ENCODE data around the gene RAB3C.

DNA sequence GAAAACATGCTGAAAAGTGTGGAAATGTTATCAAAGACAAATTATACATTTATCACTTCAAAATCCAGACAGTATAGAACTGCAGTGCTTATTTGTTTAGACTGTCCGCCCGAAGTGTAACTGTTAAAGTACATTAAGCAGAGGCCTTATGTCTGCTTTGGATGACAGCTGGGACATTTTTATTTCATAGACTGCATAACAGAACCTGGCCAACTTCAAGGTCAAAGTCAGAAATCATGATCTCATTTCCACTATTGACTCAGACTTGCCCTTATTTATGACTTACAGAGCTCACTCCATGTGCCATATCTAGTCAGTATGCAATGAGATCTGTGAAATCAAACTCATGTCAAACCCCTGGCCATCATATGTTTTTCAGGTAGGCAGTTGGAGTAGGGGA is 87.7 kb downstream of the RAB3C start:
- TF ChIP-seq CTCF (IDR thresholded peaks at IDR 0.05), result no peak
- TF ChIP-seq TCF7L2 (IDR thresholded peaks at IDR 0.05; ENCODE audit: low read depth, low read length), result no peak
- no peak for TF ChIP-seq POLR2AphosphoS5 (IDR thresholded peaks at IDR 0.05; ENCODE audit: low read depth, low read length)
- TF ChIP-seq SIN3A (IDR thresholded peaks at IDR 0.05; ENCODE audit: borderline replicate concordance, insufficient read depth, low read depth, low read length), result no peak

All from Panc1 (cell line).